Stimulated activated CD8-positive, alpha-beta memory T cell treated with anti-CD3 and anti-CD28 coated beads, Interleukin-7, amount 100 ng/mL, for 4 hours (primary cell): ENCODE results near the gene FAM149B1.

ENCODE experiments used
- DNase-seq, 2 donors: peaks; one replicate each; pipeline ENCODE4 v3.0.0-alpha.2; 2020; ENCODE audit warnings: low read depth in 2 of 2

Gene FAM149B1

DNA sequence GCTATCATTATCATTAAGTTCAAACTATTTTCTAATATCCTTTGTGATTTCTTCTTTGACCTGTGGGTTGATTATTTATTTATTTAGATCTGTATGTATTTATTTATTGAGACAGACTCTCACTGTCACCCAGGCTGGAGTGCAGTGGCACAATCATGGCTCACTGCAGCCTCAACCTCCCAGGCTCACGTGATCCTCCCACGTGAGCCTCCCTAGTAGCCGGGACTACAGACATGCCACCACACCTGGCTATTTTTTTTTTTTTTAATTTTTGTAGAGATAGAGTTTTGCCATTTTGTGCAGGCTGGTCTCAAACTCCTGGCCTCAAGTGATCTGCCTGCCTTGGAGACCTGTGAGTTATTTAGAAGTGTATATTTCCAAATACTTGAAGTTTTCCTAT, 113.2 kb downstream of the FAM149B1 start:
- no peak for DNase-seq

- no peak for DNase-seq
Measured at GRCh38 chr10:73287441-73287840, 119.5 kb downstream of the FAM149B1 start.

- DNase-seq = no peak
Measured at GRCh38 chr10:73289958-73290357, 122.0 kb downstream of the FAM149B1 start.

GRCh38 chr10:73293461-73293860, 125.5 kb downstream of the FAM149B1 start:
- no peak for DNase-seq
